K562 (cell line): ENCODE measurements around the gene MPC1. TPM values are rescaled to one million over a fixed set of nuclear protein-coding genes. Genes with fewer than 3 reads are reported as not detected.
A peak's percentile ranks its signal among the peaks of the same experiment; 100 is the strongest.

Experiments used
- BHLHE40 ChIP-seq: IDR thresholded peaks from 2 replicates; pipeline ENCODE4 v1.6.1; 2011; ENCODE audit warnings: low read length, improper control_type of control experiment
- CREBBP ChIP-seq: IDR thresholded peaks from one replicate; pipeline ENCODE4 v1.6.1; 2012; ENCODE audit warnings: low read depth, mild to moderate bottlenecking, control low read depth, inconsistent platforms, low read length
- KAT7 ChIP-seq: sonication (generic); formaldehyde crosslinking; IDR thresholded peaks from 2 replicates; pipeline ENCODE4 v1.8.0; 2022; ENCODE audit warnings: missing genetic modification reagents, mild to moderate bottlenecking, borderline replicate concordance
- NONO ChIP-seq, 2 experiments: fragments of 200-400 bp in 1 of 2; fragments of 450-650 bp in 1 of 2; formaldehyde crosslinking in 1 of 2; IDR thresholded peaks; 2 replicates each; pipeline ENCODE4 v1.6.1; 2017; ENCODE audit warnings: low read depth in 2 of 2, mild to moderate bottlenecking in 2 of 2, moderate library complexity in 2 of 2, low read length in 1 of 2
- NR2F6 ChIP-seq: fragments of 450-650 bp; formaldehyde crosslinking; IDR thresholded peaks from 2 replicates; pipeline ENCODE4 v1.4.0; 2020; ENCODE audit warnings: mild to moderate bottlenecking
- POLR2AphosphoS5 ChIP-seq: IDR thresholded peaks from 2 replicates; pipeline ENCODE4 v1.6.1; 2011; ENCODE audit warnings: mild to moderate bottlenecking, low read depth, low read length, moderate library complexity; ENCODE audit not compliant: control insufficient read depth, insufficient read depth
- RBM14 ChIP-seq: fragments of 200-400 bp; formaldehyde crosslinking; IDR thresholded peaks from 2 replicates; pipeline ENCODE4 v1.6.1; 2018; ENCODE audit warnings: low read depth, mild to moderate bottlenecking, low read length, moderate library complexity, borderline replicate concordance; ENCODE audit not compliant: insufficient read depth
- STAG1 ChIP-seq: sonication (generic); formaldehyde crosslinking; IDR thresholded peaks from 2 replicates; pipeline ENCODE4 v1.5.0; 2020; ENCODE audit warnings: missing genetic modification reagents, borderline replicate concordance
- ZFX ChIP-seq: sonication (generic); formaldehyde crosslinking; IDR thresholded peaks from 2 replicates; pipeline ENCODE4 v1.8.0; 2022; ENCODE audit warnings: mild to moderate bottlenecking, missing genetic modification reagents, moderate library complexity
- ZKSCAN1 ChIP-seq: fragments of 150-350 bp; IDR thresholded peaks from 2 replicates; pipeline ENCODE4 v1.6.1; 2016; ENCODE audit warnings: low read depth, low read length
- polyA plus RNA-seq, 8 experiments: library from polyadenylated mRNA; depleted of rRNA in 4 of 8; stranded (reverse) in 5 of 8; unstranded in 3 of 8; fragments of >200 nt; fragmentation: Nextera tagmentation in 2 of 8; fragmentation: Illumina TruSeq in 1 of 8; extraction: Ambion mirVana in 2 of 8; extraction: Trizol in 1 of 8; gene quantifications; 2 replicates each; pipeline versions ENCODE4 v1.2.1 to v1.2.3, GENCODE V29; 2011 to 2014; ENCODE audit warnings: inconsistent platforms in 1 of 8, missing spikeins in 1 of 8
- total RNA-seq, 7 experiments: library from RNA; depleted of rRNA in 6 of 7; stranded (reverse); fragments of >200 nt in 6 of 7; fragmentation: Illumina TruSeq in 2 of 7; extraction: Trizol in 2 of 7; gene quantifications; 2 replicates each; pipeline versions ENCODE4 v1.2.1 to v1.2.3, GENCODE V29; 2011 to 2021; ENCODE audit warnings: low replicate concordance in 1 of 7
- TF ChIP-seq, protein P1 (sequence below): fragments of 450-650 bp; conservative IDR thresholded peaks from 2 replicates; pipeline ENCODE4 v1.6.1; 2016; ENCODE audit warnings: missing genetic modification characterization, low read depth, mild to moderate bottlenecking, control low read depth, missing compliant biosample characterization
- TF ChIP-seq, protein P2 (sequence below): fragments of 450-650 bp; IDR thresholded peaks from 2 replicates; pipeline ENCODE4 v1.6.1; 2017; ENCODE audit warnings: antibody characterized with exemption
- TF ChIP-seq, protein P3 (sequence below), 2 experiments: fragments of 450-650 bp in 1 of 2; sonication (generic) in 1 of 2; formaldehyde crosslinking in 1 of 2; IDR thresholded peaks; 2 replicates each; pipeline versions ENCODE4 v1.7.1 to v1.9.0; 2016 to 2022; ENCODE audit warnings: inconsistent platforms in 1 of 2, mild to moderate bottlenecking in 1 of 2, missing genetic modification reagents in 1 of 2

Gene MPC1
- total and polyA plus RNA-seq, 9 of the 15 experiments (the other 6 are each of a cell fraction or from before 2014, with no cell fraction given), result 78.6 to 185 (median 138) TPM

DNA sequence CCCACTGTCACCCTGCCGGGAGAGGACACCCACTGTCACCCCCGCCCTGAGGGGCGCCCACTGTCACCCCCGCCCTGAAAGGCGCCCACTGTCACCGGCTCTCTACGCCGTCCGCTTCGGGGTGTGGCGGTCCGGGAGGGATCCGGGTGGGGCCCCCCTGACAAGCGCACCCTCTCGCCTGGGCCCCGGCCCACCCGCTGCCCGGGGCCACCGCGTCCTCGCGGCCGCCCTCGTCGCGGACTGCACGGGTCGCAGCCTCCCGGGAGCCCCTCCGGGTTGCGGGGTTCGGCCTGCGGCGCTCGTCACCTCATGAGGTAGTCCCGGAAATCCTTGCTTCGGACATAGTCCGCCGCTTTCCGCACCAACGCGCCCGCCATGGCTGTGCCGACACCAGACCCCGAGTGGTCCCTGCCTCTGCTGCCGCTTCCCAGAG lies 224 bp downstream of the MPC1 start (continued):
- TF ChIP-seq POLR2AphosphoS5, result 0 out of 2 replicates have a peak, but pooled peaks have one; percentile 81
- TF ChIP-seq NR2F6 (CRISPR knock-in tag), result no peak
- TF ChIP-seq ZKSCAN1, result no peak
- TF ChIP-seq KAT7, result no peak
- no peak for TF ChIP-seq CREBBP
- TF ChIP-seq, protein P1, sequence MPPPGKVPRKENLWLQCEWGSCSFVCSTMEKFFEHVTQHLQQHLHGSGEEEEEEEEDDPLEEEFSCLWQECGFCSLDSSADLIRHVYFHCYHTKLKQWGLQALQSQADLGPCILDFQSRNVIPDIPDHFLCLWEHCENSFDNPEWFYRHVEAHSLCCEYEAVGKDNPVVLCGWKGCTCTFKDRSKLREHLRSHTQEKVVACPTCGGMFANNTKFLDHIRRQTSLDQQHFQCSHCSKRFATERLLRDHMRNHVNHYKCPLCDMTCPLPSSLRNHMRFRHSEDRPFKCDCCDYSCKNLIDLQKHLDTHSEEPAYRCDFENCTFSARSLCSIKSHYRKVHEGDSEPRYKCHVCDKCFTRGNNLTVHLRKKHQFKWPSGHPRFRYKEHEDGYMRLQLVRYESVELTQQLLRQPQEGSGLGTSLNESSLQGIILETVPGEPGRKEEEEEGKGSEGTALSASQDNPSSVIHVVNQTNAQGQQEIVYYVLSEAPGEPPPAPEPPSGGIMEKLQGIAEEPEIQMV (tag), result 0 out of 2 replicates have a peak, but pooled peaks have one; percentile 17
- TF ChIP-seq, protein P2, sequence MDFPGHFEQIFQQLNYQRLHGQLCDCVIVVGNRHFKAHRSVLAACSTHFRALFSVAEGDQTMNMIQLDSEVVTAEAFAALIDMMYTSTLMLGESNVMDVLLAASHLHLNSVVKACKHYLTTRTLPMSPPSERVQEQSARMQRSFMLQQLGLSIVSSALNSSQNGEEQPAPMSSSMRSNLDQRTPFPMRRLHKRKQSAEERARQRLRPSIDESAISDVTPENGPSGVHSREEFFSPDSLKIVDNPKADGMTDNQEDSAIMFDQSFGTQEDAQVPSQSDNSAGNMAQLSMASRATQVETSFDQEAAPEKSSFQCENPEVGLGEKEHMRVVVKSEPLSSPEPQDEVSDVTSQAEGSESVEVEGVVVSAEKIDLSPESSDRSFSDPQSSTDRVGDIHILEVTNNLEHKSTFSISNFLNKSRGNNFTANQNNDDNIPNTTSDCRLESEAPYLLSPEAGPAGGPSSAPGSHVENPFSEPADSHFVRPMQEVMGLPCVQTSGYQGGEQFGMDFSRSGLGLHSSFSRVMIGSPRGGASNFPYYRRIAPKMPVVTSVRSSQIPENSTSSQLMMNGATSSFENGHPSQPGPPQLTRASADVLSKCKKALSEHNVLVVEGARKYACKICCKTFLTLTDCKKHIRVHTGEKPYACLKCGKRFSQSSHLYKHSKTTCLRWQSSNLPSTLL, result peak; percentile 60; the same call in 1 of the 2 replicates
- TF ChIP-seq, protein P3, sequence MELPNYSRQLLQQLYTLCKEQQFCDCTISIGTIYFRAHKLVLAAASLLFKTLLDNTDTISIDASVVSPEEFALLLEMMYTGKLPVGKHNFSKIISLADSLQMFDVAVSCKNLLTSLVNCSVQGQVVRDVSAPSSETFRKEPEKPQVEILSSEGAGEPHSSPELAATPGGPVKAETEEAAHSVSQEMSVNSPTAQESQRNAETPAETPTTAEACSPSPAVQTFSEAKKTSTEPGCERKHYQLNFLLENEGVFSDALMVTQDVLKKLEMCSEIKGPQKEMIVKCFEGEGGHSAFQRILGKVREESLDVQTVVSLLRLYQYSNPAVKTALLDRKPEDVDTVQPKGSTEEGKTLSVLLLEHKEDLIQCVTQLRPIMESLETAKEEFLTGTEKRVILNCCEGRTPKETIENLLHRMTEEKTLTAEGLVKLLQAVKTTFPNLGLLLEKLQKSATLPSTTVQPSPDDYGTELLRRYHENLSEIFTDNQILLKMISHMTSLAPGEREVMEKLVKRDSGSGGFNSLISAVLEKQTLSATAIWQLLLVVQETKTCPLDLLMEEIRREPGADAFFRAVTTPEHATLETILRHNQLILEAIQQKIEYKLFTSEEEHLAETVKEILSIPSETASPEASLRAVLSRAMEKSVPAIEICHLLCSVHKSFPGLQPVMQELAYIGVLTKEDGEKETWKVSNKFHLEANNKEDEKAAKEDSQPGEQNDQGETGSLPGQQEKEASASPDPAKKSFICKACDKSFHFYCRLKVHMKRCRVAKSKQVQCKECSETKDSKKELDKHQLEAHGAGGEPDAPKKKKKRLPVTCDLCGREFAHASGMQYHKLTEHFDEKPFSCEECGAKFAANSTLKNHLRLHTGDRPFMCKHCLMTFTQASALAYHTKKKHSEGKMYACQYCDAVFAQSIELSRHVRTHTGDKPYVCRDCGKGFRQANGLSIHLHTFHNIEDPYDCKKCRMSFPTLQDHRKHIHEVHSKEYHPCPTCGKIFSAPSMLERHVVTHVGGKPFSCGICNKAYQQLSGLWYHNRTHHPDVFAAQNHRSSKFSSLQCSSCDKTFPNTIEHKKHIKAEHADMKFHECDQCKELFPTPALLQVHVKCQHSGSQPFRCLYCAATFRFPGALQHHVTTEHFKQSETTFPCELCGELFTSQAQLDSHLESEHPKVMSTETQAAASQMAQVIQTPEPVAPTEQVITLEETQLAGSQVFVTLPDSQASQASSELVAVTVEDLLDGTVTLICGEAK (IDR thresholded peaks at IDR 0.05), result no peak
- TF ChIP-seq, protein P3 (CRISPR knock-in tag; IDR thresholded peaks at IDR 0.05), result no peak
- TF ChIP-seq BHLHE40, result no peak
- peak; percentile 74 for TF ChIP-seq ZFX
- TF ChIP-seq RBM14, result 0 out of 2 replicates have a peak, but pooled peaks have one; percentile 69
- 0 out of 2 replicates have a peak, but pooled peaks have one; percentile 20 for TF ChIP-seq STAG1
- TF ChIP-seq NONO (IDR thresholded peaks at IDR 0.05; ENCODE audit: low read depth in 2 of 2, low read length in 1 of 2), result 0 out of 4 replicates have a peak, but pooled peaks of 1 of the 2 experiments have one; percentile 25
